NCI-H146 (cell line): Measurements from ENCODE around the gene PTGDS.

Source experiments
- DNase-seq: peaks from one replicate; lab custom pipeline; 2025; lab: John Stamatoyannopoulos, UW

Gene PTGDS

DNA sequence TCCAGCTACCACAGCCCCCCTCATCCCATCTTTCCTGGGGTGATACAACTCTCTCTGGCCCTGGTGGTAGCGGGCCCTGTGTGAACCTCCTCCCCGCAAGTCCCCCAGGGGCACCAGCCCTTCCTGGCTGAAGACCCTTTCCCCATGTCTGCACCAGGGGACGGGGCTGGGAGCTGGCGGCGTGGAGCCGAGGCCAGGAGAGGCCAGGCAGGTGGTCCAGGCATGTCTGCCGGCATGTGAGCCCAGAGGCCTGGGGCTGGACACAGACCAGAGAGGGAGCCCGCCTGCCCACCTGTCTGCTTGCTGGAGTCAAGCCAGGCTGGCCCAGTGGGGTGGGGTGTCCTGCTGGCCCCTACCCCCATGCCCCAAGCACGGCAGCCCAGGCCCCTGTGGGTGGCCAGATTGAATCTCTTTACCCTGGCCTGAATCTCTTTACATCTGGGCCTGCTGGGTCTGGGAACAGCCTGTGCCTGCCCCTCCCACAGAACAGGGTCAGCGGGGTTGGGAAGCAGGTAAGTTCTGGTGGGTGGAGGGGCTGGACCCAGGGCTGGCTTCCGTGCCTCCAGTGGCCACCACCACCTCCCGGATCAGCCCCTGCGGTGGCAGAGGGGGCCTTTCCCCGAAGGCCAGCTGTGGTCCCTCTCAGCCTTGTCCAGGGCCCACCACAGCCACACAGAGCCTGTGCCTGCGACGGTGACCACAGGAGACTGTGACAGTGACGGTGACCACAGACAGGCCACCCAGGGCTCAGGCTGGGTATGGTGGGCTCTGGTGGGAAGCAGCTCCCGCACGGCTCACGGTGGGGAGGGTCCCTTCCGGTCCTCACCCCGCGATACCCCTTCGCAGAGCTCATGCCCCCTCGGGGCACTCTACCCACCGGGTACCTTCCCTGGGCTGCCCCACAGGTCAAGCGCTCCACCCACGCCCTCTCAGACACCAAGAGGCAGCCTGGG lies 18.1 kb upstream of the PTGDS start:
- no peak for DNase-seq

DNA sequence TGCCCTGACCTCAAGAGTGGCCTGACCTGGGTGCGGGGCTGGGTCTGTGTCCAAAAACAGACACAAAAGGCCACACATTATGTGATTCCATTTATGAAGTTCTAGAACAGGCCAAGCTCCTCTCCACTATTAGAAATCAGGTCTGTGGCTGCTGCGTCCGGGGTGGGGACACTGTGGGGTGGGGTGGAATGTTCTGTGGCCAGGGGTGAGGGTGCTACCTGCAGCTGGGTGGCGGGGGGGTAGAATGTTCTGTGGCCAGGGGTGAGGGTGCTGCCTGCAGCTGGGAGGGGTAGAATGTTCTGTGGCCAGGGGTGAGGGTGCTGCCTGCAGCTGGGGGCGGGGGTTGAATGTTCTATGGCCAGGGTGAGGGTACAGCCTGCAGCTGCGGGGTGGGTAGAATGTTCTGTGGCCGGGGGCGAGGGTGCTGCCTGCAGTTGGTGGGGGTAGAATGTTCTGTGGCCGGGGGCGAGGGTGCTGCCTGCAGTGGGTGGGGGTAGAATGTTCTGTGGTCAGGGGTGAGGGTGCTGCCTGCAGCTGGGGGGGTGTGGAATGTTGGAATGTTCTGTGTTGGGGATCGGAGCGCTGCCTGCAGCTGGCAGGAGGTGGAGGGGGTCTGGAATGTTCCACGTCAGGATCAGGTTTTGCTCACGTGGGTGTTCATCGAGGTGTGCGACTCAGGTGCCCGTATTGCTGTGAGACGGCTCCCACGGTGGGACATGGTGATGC lies 16.9 kb upstream of the PTGDS start:
- no peak for DNase-seq

DNA sequence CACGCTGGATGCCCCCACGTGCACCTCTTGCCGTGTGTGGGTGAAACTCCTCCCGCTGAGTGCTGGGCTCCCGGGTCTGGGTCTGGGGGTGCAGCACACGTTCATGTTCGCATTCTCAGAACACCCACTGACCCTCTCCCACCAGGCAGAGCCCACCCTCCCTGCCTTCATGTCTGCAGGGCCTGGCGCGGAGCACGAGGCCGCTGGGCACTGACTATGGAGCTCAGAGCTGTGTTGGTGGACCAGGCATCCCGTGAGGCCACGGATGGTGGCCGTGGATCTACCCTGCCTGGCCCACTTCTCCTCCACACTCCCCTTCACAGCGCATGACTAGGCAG lies 16.4 kb upstream of the PTGDS start:
- no peak for DNase-seq

- no peak for DNase-seq
Observed at GRCh38 chr9:136961279-136962065, 15.8 kb upstream of the PTGDS start.

DNA sequence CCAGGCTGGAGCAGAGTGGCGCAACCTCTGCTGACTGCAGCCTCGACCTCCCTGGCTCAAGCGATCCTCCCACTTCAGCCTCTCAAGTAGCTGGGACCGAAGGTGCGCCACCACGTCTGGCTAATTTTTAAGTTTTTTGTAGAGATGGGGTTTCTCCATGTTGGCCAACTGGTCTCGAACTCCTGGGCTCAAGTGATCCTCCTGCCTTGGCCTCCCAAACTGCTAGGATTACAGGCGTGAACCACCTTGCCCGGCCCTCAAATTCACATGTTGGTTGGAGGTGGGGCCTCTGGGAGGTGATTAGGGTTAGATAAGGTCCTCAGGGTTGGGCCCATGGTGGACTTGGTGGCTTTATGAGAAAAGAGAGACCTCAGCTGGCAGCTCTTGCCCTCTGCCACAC lies 15.1 kb upstream of the PTGDS start:
- DNase-seq, result no peak

- DNase-seq, result no peak
Observed at GRCh38 chr9:136962701-136963248, 14.5 kb upstream of the PTGDS start.

DNA sequence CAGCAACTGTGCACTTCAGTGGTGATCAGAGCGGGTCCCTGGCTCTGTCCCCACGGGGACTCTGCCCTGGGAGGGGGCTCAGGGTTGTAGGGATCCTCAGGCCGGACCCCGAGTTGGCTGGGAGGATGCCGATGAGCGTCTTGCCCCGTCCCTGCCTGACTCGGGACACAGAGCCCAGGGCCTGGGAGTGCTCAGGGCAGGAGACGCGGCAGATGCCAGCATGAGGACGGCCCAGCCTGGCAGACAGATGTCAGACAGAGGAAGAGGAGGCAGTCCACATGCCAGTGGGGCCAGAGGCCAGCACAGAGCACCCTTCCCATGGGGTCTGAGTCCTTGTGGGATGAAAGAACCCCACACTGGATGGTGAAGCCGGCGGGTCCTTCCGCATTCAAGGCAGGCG lies 14.0 kb upstream of the PTGDS start:
- DNase-seq, result no peak

DNA sequence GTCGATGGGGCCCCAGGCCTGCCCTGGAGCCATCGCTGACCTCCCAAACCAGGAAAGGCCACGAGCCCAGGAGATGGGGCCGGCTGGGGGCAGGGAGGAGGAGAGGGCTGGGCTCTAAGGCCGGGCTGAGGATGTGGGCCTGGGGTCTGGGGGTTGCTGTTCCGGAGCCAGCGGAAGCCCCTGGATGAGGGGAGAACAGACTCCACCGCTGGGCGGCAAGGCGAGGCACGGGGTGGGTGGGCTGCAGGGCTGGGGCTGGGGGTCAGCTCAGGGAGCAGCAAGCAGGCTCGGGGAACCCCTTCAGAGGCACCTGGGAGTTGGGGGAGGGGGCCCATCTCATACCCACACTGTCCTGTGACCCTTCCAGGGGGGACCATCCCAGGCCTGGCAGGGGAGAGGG lies 13.6 kb upstream of the PTGDS start:
- DNase-seq, result no peak

DNA sequence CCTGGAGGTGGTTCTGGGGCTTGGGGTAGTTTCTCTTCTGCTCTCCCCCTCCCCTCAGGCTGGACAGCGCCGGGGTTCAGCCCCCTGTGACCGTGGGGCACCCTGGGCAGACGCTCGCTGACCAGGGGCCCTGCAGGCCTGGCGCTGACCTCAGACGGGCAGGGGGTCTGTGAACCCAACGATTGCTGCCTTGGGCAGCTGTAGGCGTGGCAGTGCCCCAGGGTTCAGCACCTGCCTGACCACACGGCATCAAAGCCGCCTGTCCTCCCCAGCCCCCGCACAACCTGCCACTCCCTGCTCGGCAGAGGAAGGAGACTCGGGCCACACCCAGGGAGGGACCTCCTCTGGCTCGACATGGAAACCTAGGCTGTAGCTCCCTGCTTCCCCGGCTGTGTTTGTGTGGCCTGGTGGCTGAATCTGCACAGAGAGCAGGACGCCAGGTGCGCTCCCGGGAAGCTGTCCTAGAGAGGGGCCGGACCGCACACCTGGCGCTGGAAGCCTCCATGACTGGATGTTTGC lies 13.1 kb upstream of the PTGDS start:
- DNase-seq, result peak; percentile 86

DNA sequence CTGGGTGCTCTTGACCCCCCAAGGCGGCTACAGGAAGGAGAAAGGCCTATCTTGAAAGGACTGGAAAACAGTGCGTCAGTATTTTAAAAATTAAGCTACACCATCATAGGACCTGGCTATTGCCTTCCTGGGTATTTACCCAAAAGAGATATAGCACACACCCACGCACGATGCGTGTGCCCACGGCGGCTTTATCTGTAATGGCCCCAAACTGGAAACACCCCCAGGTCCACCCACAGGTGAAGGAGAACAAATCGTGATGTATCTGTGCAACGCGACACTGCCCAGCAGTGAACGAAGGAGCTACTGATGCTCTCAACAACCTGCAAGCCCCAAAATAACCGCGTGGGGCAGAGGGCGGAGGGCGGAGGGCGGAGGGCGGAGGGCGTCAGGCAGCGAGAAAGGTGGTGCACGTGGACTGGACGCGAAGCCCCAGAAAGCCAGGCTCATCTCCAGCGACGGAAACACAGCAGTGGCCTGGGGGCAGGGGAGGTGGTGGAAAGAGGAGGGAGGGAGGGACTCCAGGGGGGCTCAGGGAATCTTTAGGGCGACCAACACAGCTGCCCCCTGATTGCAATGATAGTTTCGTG lies 12.4 kb upstream of the PTGDS start:
- DNase-seq, result no peak

- DNase-seq, result no peak
Observed at GRCh38 chr9:136965771-136966484, 11.4 kb upstream of the PTGDS start.

GRCh38 chr9:136968333-136969127 lies 8.8 kb upstream of the PTGDS start:
- DNase-seq, result no peak

- no peak for DNase-seq
Observed at GRCh38 chr9:136969150-136969549, 8.2 kb upstream of the PTGDS start.

DNA sequence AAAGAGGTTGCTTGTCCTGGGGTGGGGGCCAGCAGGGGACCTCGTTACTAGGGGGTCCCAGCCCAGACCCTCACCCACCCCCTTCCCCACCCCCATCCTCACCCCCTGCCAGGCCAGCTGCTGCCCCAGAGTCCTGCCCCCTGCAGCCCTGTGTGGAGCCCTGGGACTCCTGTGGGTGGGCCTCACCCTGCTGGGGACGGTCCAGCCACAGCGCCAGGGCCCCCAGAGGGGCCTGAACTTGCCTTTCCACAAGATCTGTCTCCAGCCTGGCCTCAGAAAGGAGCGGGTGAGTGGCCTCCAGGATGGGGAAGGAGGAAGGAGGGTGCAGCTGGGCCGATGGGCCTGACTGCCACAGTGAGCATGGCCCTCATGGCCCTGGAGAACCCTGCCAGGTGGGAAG lies 7.5 kb upstream of the PTGDS start:
- DNase-seq, result no peak

GRCh38 chr9:136970361-136970760 lies 6.9 kb upstream of the PTGDS start:
- no peak for DNase-seq

DNA sequence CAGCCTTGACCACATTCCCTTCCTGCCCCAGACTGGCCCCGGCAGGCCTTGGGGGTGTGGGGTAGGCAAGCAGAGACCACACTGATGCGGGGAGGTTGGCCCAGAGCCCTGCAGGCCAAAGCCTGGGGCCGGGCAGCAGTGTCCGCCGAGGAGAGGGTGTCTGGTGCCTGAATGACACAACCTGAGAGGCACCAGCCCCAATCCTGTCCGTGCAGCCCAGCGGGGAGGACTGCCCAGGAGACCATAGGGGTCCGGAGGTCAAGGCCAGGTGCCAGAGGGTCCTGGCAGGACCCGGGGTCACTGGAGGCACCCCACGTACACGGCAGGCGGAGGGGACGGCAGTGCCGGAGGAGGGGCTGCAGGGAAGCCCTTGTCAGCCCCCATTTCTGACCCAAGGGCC lies 5.6 kb upstream of the PTGDS start:
- no peak for DNase-seq

GRCh38 chr9:136972335-136972734 lies 5.0 kb upstream of the PTGDS start:
- no peak for DNase-seq

DNA sequence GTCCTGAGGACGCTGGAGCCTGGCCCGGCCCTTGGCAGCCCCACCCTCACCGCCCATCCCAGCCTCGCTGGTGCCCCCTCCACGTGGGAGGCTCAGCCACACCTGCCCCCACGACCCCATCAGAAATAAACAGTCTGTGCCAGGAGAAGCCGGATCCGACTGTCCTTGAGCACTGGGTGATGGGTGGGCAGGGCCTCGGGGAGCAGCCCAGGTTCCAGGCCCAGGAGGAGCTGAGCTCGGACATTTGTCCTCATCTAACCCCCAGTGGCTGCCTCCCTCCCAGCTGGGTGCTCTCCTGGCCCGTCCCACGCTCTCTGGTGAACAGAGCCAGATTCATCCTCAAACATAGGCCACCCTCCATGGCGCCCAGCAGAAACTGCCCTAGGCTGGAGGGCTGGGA lies 4.6 kb upstream of the PTGDS start:
- no peak for DNase-seq

- DNase-seq, result no peak
Observed at GRCh38 chr9:136973618-136974617, 3.4 kb upstream of the PTGDS start.
